BLaER1 treated with 17β-estradiol and CSF1 and Interleukin-3, amounts not matched to agents 10 nM and 100 nM (cell line): ENCODE results near the gene CHPF2.
A peak's percentile ranks its signal among the peaks of the same experiment; 100 is the strongest.

Experiments used
- H3K27ac ChIP-seq, 11 experiments: shearing (Covaris generic); formaldehyde crosslinking; 2 replicates each; pipeline ENCODE4 v1.8.1; 2022
- H3K27me3 ChIP-seq, 11 experiments: shearing (Covaris generic); formaldehyde crosslinking; 2 replicates each; pipeline ENCODE4 v1.8.1; 2022
- H3K36me3 ChIP-seq, 11 experiments: shearing (Covaris generic); formaldehyde crosslinking; 2 replicates each; pipeline ENCODE4 v1.8.1; 2022
- H3K4me1 ChIP-seq, 10 experiments: shearing (Covaris generic); formaldehyde crosslinking; 2 replicates each; pipeline ENCODE4 v1.8.1; 2022
- H3K4me2 ChIP-seq, 11 experiments: shearing (Covaris generic); formaldehyde crosslinking; 2 replicates each; pipeline ENCODE4 v1.8.1; 2022
- H3K4me3 ChIP-seq, 10 experiments: shearing (Covaris generic); formaldehyde crosslinking; 2 replicates each; pipeline ENCODE4 v1.8.1; 2022
- H3K9ac ChIP-seq, 11 experiments: shearing (Covaris generic); formaldehyde crosslinking; 2 replicates each; pipeline ENCODE4 v1.8.1; 2022
- H3K9me3 ChIP-seq, 11 experiments: shearing (Covaris generic); formaldehyde crosslinking; replicated peaks in 1 of 11; 2 replicates each; pipeline ENCODE4 v1.8.1; 2022
- H4K20me1 ChIP-seq, 11 experiments: shearing (Covaris generic); formaldehyde crosslinking; 2 replicates each; pipeline ENCODE4 v1.8.1; 2022
- Cebpa-rat ChIP-seq, 11 experiments: shearing (Covaris generic); IDR thresholded peaks; 2 replicates each; pipeline ENCODE4 v1.8.1; 2022

Gene CHPF2

DNA sequence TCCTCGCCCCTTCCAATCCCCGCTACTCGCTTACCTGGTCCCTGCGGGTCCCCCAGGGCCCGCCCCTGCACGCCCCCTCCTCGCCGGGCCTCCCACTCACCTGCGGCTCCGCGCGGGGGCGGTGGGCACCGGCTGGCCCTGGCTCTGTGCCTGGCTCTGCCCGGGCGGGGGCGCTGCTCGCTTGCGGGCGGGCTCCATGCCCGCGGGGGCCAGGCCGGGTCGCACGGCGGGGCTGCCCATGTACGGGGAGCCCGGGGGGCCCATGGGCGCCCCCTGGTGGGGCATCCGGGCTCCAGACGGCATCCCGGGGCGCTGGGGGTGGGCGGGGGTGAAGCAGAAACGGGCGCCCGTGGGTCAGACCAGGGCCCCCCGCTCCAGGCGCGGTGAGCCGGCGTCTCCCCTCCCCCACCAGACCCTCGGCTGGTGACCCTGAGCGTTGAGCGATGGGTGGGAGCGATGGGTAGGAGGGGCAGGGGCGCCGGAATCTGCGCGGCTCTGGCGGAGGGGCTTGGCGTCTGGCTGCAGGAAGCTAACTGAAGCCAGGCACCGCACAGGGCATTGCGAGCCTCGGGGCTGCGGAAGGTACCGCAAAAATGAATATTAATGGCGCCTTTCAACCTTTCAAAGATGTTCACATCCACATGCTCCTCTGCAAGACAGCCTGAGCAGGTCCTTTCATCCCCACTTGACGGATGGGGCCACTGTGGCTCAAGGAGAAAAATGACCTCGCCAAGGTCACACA is 13.2 kb downstream of the CHPF2 start:
- peaks cover 12 to 84% (median 60%) of the 10 kb centered on the region in 11 experiments; a peak in 20 of 22 replicates for H4K20me1 ChIP-seq
- 0 out of 22 replicates have a peak, but pooled peaks cover 0 to 10% (median 0%) of the 10 kb centered on the region in 11 experiments for H3K36me3 ChIP-seq
- peak overlapping the region; percentile 84 to 97 (median 93) for H3K4me2 ChIP-seq
- peak overlapping the region in 8 of 11 experiments; percentile 30 to 61 (median 42); a peak in 12 of 22 replicates for H3K9ac ChIP-seq
- H3K9me3 ChIP-seq = no peaks in the 10 kb centered on the region
- H3K4me3 ChIP-seq = peak overlapping the region; percentile 44 to 63 (median 53)
- TF ChIP-seq Cebpa-rat (IDR thresholded peaks at IDR 0.05) = no peak
- H3K27me3 ChIP-seq = peaks cover 64 to 70% (median 70%) of the 10 kb centered on the region in 11 experiments
- peaks cover 48 to 71% (median 64%) of the 10 kb centered on the region in 10 experiments for H3K4me1 ChIP-seq
- no peak overlapping the region for H3K27ac ChIP-seq

DNA sequence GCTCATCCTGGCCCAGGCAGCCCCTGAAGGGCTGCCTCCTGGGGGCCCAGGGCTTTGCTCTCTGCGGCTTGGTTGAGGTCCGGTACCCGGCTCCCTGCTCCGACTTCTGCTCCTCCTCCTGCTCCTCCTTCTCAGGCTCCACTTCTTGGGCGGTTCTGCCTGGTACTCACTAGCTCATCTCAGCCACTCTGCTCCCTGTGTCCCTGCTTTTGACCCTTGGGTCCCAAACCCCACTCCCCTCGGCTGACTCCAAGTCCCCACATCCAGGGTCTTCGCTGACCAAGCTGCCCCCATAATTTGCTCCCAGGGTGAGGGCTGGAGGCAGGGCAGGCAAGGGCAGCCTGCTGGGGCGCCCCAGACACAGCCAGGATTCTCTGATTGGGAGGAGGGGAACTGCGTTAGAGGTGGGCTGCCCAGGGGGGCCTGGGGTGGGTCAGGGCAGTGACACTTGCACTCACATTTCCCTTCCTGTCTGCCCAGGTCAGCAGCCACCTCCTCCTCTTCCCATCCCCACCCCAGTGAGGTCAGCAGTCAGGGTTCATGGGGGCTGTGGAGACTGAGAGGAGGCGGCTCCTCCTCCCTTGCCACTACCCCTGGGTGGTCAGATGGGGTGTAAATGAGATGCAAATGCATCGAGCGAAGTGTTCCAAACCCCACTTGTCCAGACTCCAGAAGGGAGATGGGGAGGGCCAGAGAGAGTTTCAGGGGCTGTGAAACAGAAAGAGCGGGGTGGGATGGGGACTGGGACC is 14.0 kb downstream of the CHPF2 start:
- Histone ChIP-seq H3K27me3 (peaks cover 72 to 78% (median 77%) of the 10 kb centered on the region in 11 experiments), H3K9me3 (no peaks in the 10 kb centered on the region), H3K36me3 (0 out of 22 replicates have a peak, but pooled peaks cover 0 to 4% (median 0%) of the 10 kb centered on the region in 11 experiments), H3K4me2 (peak overlapping the region in 8 of 11 experiments; percentile 84 to 97 (median 92); a peak in 8 of 22 replicates), H3K27ac (no peak overlapping the region), H3K9ac (no peak overlapping the region), H3K4me3 (no peak overlapping the region), H3K4me1 (peaks cover 49 to 75% (median 67%) of the 10 kb centered on the region in 10 experiments), H4K20me1 (peaks cover 10 to 84% (median 66%) of the 10 kb centered on the region in 11 experiments; a peak in 20 of 22 replicates)
- no peak for TF ChIP-seq Cebpa-rat (IDR thresholded peaks at IDR 0.05)

DNA sequence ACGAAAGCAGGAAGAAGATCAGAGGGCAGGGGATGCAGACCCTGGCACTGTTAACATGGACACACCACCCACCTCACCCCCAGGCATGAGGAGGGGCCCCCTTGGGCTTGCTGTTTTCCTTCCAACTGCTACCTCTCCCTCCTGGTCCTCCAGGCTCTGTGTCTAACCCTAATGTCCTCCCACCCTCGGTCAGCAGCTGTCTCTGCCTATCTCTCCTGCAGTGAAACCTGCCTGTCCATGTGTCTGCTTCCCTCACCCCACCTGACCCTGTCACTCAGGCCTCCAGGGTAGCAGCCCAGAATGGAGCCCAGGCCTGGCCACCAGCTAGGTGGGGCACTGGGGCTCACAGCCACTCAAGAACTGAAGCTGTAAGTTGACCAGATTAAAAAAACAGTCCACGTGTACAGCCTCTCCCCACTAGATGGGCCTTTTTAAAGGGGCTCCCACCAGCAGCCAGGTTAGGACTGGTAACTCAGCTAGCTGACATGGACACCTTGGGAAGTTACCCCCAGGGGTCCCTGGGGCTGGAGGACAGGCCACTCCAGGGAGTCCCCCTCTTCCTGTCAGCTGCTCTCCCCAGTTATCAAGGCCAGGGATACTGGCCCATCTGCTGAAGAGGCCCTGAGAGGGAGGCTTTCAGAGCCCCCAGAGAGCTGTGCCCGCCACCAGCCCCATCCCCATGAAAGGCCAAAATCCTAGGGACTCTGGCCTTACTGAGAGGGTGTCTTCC is 14.7 kb downstream of the CHPF2 start:
- Histone ChIP-seq H4K20me1 (peaks cover 8 to 83% (median 68%) of the 10 kb centered on the region in 11 experiments; a peak in 20 of 22 replicates), H3K4me3 (peak overlapping the region in 2 of 10 experiments; percentile 60 to 72; a peak in 2 of 20 replicates), H3K4me2 (peak overlapping the region; percentile 93 to 100 (median 99); a peak in 17 of 22 replicates), H3K9ac (no peak overlapping the region), H3K27ac (no peak overlapping the region), H3K4me1 (peaks cover 56 to 83% (median 72%) of the 10 kb centered on the region in 10 experiments), H3K9me3 (no peaks in the 10 kb centered on the region), H3K27me3 (peaks cover 79 to 85% (median 85%) of the 10 kb centered on the region in 11 experiments), H3K36me3 (no peaks in the 10 kb centered on the region)
- TF ChIP-seq Cebpa-rat (IDR thresholded peaks at IDR 0.05) = no peak

DNA sequence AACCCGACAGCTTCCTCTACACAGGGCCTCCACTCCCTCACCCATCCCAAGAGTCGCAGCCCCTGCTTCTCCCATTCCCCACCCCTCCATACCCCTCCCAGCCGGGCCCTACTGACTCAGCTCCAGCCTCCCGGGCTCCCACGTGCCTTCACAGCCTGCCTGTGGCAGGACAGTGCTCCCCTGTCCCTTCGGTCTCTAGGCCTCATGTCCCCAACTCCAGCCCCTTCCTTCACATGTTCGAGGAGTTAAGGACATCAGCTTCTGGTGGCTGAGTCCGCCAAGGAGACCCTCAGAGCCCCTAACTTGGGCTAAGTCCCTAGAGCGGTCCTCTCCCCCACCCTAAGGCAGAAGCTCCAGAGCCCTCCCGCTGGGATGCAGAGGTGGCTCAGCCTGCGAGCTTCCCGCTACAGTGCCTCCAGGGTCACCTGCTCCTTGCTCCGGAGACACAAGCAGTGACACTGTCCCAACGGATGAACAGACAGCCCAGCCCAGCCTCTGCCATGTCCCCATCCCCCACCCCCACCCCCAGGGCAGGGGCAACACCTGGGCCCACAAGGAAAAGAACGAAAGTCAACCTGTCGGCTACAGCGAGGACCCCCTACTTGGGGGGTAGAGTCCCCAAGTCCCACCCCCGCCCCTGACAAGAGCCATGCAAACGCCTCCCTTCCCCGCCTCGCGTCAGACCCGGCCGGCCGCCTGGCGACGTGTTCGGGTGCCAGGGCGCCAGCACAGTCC is 15.5 kb downstream of the CHPF2 start:
- Histone ChIP-seq H3K27me3 (peaks cover 87 to 93% (median 92%) of the 10 kb centered on the region in 11 experiments), H3K4me3 (peak overlapping the region; percentile 55 to 72 (median 61)), H3K9ac (peak overlapping the region; percentile 51 to 75 (median 68); a peak in 21 of 22 replicates), H3K9me3 (no peaks in the 10 kb centered on the region), H3K36me3 (no peaks in the 10 kb centered on the region), H3K27ac (peak overlapping the region in 5 of 11 experiments; percentile 14 to 71 (median 54); a peak in 3 of 22 replicates), H3K4me2 (peak overlapping the region; percentile 93 to 100 (median 99)), H4K20me1 (peaks cover 8 to 83% (median 72%) of the 10 kb centered on the region in 11 experiments; a peak in 19 of 22 replicates), H3K4me1 (peaks cover 53 to 80% (median 71%) of the 10 kb centered on the region in 10 experiments)
- TF ChIP-seq Cebpa-rat (IDR thresholded peaks at IDR 0.05) = no peak

DNA sequence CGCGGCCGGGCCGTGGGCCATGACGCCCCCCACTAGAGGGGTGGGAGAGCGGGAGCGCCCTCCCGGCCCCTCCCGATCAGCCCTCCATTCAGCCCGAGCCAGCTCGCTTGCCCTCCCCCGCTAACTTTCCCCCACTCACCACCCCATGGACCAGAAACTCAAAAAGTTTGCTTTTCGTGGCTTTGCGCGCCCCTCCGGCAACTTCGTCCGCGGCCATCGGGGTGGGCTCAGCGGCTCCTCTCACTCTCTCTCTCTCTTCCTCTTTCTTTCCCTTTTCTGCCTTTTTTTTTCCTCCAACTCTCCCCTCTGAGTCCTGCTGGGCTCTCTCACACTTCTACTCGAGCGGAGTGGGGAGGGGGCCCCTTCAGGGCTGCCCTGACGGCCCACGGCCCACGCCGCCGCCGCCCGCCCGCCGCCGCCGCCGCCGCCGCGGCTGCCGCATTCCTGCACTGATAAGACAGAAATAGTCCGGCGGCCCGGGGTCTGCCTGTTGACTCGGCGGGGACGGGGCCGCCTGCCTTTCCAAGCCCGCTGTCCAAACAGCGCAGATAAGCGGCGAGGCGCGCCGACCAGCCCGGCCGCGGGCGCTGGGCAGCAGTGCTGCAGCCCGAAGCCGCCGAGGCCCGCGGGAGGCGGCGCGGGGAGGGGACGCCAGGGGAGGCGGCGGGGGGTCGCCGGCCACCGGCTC is 16.2 kb downstream of the CHPF2 start, which contains the start of gene SMARCD3:
TSS of gene SMARCD3 (minus strand) at position 349 of the 688 bp plus-strand sequence. CDS start at position 217, 132 bp downstream.
- no peaks in the 10 kb centered on the region for H3K9me3 ChIP-seq
- peaks cover 46 to 74% (median 65%) of the 10 kb centered on the region in 10 experiments for H3K4me1 ChIP-seq
- H3K9ac ChIP-seq = peak within 1 kb of the TSS; percentile 51 to 75 (median 68)
- TF ChIP-seq Cebpa-rat (IDR thresholded peaks at IDR 0.05) = no peak
- H4K20me1 ChIP-seq = peaks cover 8 to 88% (median 67%) of the 10 kb centered on the region in 11 experiments; a peak in 19 of 22 replicates
- H3K4me3 ChIP-seq = peak within 1 kb of the TSS; percentile 55 to 72 (median 61)
- peak within 1 kb of the TSS; percentile 93 to 100 (median 99) for H3K4me2 ChIP-seq
- H3K27me3 ChIP-seq = peaks cover 94 to 100% (median 99%) of the 10 kb centered on the region in 11 experiments
- no peaks in the 10 kb centered on the region for H3K36me3 ChIP-seq
- peak within 1 kb of the TSS in 5 of 11 experiments; percentile 14 to 71 (median 54); a peak in 10 of 22 replicates for H3K27ac ChIP-seq

DNA sequence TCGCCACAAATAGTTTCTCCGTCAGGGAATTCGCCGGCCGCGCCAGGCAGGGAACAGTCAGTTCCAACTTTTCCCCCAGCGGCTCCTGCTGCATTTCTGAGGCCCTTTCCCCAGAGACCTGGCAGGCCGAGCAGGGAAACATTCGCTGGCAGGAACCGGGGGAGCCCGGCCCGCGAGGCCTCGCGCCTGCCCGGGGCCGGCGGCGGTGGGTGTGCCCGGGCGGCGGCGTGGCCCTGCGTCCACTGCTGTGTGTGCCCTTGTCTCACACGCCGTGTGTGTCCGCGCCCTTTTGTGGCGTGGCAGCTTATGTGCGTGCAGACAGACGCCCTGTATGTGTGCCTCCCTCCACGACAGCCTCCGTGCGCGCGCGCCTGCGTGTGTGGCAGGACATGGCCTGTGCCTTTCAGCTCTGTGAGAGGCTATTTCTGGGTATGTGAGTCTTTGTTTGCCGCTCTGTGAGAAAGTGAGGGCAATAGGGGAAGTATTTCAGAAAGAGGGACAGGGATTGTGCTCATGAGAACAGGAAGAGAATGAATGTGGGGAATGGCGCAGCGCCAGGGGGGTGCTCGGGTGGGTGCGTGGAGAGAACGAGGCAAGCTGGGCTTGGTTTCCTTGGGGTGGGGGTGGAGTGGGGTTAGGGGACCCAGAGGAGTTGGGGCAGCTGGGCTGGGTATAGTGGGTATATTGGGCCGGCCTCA is 16.9 kb downstream of the CHPF2 start:
- no peak for TF ChIP-seq Cebpa-rat (IDR thresholded peaks at IDR 0.05)
- H3K9ac ChIP-seq = peak overlapping the region; percentile 51 to 75 (median 68); a peak in 21 of 22 replicates
- H3K4me2 ChIP-seq = peak overlapping the region; percentile 93 to 100 (median 99)
- peaks cover 39 to 67% (median 58%) of the 10 kb centered on the region in 10 experiments for H3K4me1 ChIP-seq
- no peaks in the 10 kb centered on the region for H3K36me3 ChIP-seq
- peak overlapping the region in 4 of 11 experiments; percentile 50 to 71 (median 57); a peak in 9 of 22 replicates for H3K27ac ChIP-seq
- H4K20me1 ChIP-seq = peaks cover 8 to 89% (median 62%) of the 10 kb centered on the region in 11 experiments; a peak in 18 of 22 replicates
- peak overlapping the region; percentile 55 to 72 (median 61) for H3K4me3 ChIP-seq
- H3K9me3 ChIP-seq = no peaks in the 10 kb centered on the region
- H3K27me3 ChIP-seq = peaks cover 94 to 100% (median 100%) of the 10 kb centered on the region in 11 experiments
